Psoas muscle (tissue), 8 donors: ENCODE results near the gene HPD. TPM values are rescaled to one million over a fixed set of nuclear protein-coding genes. Genes with fewer than 3 reads are reported as not detected.

ENCODE experiments used
- ATAC-seq, 4 donors: fragments of 200-7000 bp; cut with Tn5 transposase; one replicate each; pipeline ENCODE4 v1.9.1; 2020; ENCODE audit warnings: moderate library complexity in 3 of 4, mild to moderate bottlenecking in 2 of 4
- DNase-seq, 2 donors: peaks; one replicate each; pipeline ENCODE4 v3.0.0-alpha.2; 2020
- H3K27ac ChIP-seq: fragments of 200-600 bp; one replicate; pipeline ENCODE4 v1.8.0; 2022
- H3K27me3 ChIP-seq, 3 donors: fragments of 200-600 bp in 1 of 3; one replicate each; pipeline versions ENCODE4 v1.6.1 to v1.8.0; 2013 to 2022; ENCODE audit warnings: low read length in 2 of 3, mild to moderate bottlenecking in 2 of 3, moderate library complexity in 1 of 3; ENCODE audit not compliant: insufficient read depth in 3 of 3
- H3K36me3 ChIP-seq, 2 donors: fragments of 200-600 bp in 1 of 2; one replicate each; pipeline versions ENCODE4 v1.6.1 to v1.8.0; 2013 to 2022; ENCODE audit warnings: low read depth in 1 of 2, mild to moderate bottlenecking in 1 of 2, moderate library complexity in 1 of 2; ENCODE audit not compliant: insufficient read depth in 1 of 2
- H3K4me1 ChIP-seq: fragments of 200-600 bp; one replicate; pipeline ENCODE4 v1.8.0; 2022
- H3K4me3 ChIP-seq: fragments of 200-600 bp; one replicate; pipeline ENCODE4 v1.8.0; 2022; ENCODE audit warnings: mild to moderate bottlenecking
- H3K9me3 ChIP-seq: fragments of 200-600 bp; one replicate; pipeline ENCODE4 v1.8.0; 2022
- WGBS, 3 donors: extraction: QIAGEN DNeasy Blood & Tissue Kit; methylation state at CpG; one replicate each; pipeline versions ENCODE4 v1.1.6 to v1.1.7; 2013; 5-methylcytosine and 5-hydroxymethylcytosine counted together
- intact Hi-C, 2 donors: fragments of 100-400 bp; cut with DNase I; formaldehyde crosslinking; loops; one replicate each; pipeline versions ENCODE4 v1.11.0 to v1.14.2; 2022
- polyA plus RNA-seq, 3 donors: library from polyadenylated mRNA; stranded (reverse); fragments of 200-250 nt; gene quantifications; one replicate each; pipeline ENCODE4 v1.2.3, GENCODE V29; 2013
- total RNA-seq, 4 donors: library from RNA; stranded (reverse); fragmentation: NEBNext Ultra II Directional in 2 of 4; extraction: Animal tissue kit (Norgen Biotek cat#: 25700) in 2 of 4; gene quantifications; one replicate each; pipeline versions ENCODE4 v1.2.1 to v1.2.4, GENCODE V29; 2021 to 2023
- TF ChIP-seq, protein P1 (sequence below): fragments of 200-600 bp; IDR thresholded peaks from one replicate; pipeline ENCODE4 v1.8.0; 2022; ENCODE audit warnings: antibody characterized with exemption
- donor health status: healthy with polysubstance abuse.
- donor health status: DM: no; HTN: no; CAD: no; lungs with moderate emphysema.
- donor health status: Bipolar disorder and iron deficiency.
- donor health status: healthy.
- donor health status: DM: yes; HTN: yes; CAD: no.
- donor health status: DM: no; HTN: no; CAD: no.
- donor health status: DM: no; HTN: no; CAD: no.
- donor health status: DM: yes; HTN: yes; CAD: no.

HPD gene
- total and polyA plus RNA-seq, 7 donors = 0.67 to 3.3 (median 1.6) TPM

DNA sequence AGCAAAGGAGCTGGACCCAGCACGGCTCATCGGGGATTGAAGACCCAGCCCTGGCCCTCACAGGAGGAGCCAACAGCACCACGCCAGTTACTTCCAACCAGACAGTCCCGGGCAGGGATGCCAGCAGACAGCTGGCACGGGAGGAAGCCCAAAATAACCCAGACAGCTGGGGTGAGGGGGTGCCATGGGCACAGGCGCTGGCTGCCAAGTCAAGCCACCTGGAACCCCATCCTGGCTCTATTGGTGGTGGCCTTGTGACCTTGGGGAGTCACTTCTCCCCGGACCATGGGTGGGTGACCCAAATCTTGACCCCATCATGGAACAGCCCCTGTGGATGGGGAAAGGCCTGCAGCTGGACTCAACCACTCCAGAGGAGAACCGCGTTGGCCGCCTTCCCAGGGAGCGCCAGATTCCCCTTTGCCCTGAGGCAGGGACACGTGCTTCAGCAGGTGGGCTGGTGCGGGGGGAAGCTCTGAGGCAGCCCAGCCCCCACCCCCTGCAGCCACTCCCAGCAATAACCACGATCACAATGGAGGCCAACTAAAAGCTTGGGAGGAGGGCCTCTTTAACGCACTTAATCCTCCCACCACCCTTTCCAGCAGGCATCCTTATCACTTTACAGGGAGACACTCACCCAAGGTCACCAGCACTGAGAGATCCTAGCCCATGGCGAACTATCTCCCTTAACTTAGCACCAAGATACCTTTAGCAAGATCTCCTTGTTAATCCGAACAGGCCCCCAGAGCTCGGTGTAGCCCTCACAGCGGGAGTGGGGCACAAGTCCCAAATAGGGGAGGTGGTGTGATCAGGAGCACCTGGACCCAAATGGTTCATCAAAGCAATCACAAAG, 60.5 kb downstream of the HPD start:
- H3K27ac ChIP-seq = peak overlapping the region; percentile 100
- H3K4me1 ChIP-seq = peaks cover 52% of the 10 kb centered on the region
- no peaks in the 10 kb centered on the region for H3K9me3 ChIP-seq
- peak overlapping the region; percentile 86 for H3K4me3 ChIP-seq
- ATAC-seq = peak; percentile 33 to 48 (median 48)
- 12 to 18% (median 12%) methylated on average over 19 of the region's 19 CpGs for WGBS, 3 donors
- H3K36me3 ChIP-seq = peaks cover 0 to 14% of the 10 kb centered on the region in 2 donors
- intact Hi-C loops = loop anchor here (5.0 kb wide), 1 partner anchor 89 kb away; the partner anchor contains the start of gene PSMD9 (in 2 of the 2)
- TF ChIP-seq, protein P1, sequence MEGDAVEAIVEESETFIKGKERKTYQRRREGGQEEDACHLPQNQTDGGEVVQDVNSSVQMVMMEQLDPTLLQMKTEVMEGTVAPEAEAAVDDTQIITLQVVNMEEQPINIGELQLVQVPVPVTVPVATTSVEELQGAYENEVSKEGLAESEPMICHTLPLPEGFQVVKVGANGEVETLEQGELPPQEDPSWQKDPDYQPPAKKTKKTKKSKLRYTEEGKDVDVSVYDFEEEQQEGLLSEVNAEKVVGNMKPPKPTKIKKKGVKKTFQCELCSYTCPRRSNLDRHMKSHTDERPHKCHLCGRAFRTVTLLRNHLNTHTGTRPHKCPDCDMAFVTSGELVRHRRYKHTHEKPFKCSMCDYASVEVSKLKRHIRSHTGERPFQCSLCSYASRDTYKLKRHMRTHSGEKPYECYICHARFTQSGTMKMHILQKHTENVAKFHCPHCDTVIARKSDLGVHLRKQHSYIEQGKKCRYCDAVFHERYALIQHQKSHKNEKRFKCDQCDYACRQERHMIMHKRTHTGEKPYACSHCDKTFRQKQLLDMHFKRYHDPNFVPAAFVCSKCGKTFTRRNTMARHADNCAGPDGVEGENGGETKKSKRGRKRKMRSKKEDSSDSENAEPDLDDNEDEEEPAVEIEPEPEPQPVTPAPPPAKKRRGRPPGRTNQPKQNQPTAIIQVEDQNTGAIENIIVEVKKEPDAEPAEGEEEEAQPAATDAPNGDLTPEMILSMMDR = no peak
- no peaks in the 10 kb centered on the region for H3K27me3 ChIP-seq
- DNase-seq = peak; percentile 81 to 92

DNA sequence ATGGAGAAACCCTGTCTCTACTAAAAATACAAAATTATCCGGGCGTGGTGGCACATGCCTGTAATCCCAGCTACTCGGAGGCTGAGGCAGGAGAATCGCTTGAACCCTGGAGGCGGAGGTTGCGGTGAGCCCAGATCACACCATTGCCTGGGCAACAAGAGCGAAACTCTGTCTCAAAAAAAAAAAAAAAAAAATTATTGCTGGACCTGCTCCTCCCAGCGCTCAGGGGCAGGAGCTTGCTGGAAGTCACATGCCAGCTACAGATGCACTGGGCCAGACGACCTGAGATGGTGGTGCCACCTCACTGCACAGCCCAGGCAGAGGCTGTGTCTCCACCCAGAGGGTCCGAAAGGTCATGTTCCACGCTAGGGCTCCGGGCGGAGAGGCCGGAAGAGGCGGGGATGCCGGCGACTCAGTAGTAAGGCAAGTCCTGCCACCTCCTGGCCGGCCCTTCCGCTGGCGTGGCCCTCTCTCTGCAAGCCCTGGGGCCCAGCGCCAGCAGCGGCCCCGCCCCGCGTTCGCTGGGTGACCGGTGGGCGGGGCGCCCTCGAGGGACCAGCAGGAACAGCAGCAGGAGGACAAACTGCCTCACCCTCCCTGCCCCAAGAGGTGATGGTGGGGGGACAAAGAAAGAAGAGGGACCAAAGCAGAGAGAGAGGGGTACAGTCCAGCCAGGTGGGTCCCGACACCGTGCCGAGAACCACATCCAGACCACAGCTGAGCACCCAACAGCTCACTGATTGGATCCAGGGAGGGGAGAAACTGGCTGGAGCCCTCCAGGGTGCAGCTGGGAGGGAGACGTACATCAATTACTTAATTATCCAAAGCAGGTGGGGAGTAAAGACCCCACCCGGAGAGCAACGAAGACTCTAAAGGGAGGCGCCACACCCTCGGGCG, 61.6 kb downstream of the HPD start:
- intact Hi-C loops = loop anchor here (5.0 kb wide), 1 partner anchor 90 kb away; the partner anchor contains the start of gene PSMD9 (in 2 of the 2)

DNA sequence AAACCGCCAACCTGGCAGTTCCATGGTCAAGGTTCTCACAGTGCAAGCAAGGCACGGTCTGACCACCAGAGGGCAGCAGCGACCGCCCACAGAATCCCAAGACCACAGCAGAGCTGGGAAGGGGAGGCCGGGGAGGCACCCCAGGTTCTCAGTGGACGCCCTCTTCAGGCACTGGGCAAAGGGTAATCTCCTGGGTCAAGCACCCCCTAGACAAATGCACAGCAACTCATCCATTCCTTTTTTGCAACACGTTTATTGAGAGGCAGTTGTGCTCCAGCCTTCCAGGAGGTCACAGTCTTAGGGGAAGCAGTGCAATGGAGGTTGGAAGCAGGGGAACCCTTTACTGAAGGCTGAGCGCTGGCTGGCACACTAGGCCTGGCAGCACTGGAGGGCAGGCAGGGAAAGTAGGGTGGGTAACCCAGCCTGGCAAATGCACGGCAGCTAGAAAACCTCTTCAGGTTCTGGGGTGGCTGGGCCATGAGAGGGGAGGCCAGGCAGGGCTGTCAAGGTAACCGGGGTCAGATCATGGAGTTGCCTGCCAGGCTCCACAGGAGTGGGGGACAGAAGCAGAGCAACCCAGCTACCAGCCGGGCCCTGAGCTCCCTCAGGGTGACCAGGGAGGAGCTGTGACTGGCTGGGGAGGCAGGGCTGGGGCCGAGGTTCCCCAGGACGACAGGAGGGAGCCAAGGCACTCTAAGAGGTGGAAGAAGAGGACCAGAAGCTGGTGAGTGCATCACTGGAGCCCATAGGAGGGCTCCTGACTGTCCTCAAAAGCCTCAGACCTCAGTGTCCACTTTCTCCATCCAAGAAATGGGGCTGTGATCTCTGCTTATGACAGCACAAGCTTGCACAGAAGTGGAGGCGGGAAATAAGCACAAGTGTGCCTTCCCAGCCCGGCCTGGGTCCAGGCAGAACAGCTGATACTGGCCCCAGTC, 63.4 kb downstream of the HPD start:
- ATAC-seq (peak; percentile 32 to 56 (median 40)), DNase-seq (peak; percentile 90 to 93)
- TF ChIP-seq, protein P1 = peak; percentile 97
- Histone ChIP-seq H3K27me3 (no peaks in the 10 kb centered on the region), H3K4me1 (peaks cover 52% of the 10 kb centered on the region), H3K9me3 (no peaks in the 10 kb centered on the region), H3K36me3 (peaks cover 0 to 14% of the 10 kb centered on the region in 2 donors), H3K27ac (peak overlapping the region; percentile 100), H3K4me3 (peak overlapping the region; percentile 86)
- 13 to 37% (median 18%) methylated on average over 13 to 15 of the region's 15 CpGs for WGBS, 3 donors
- intact Hi-C loops = loop anchor here (1.0 to 5.0 kb wide), 4 partner anchors 17 to 98 kb away; partner anchors contain the start of gene PSMD9 (in 2 of the 2)

More for the DNA sequence above, 61.6 kb downstream of the HPD start:
- Histone ChIP-seq H3K9me3 (no peaks in the 10 kb centered on the region), H3K27ac (peak overlapping the region; percentile 100), H3K27me3 (no peaks in the 10 kb centered on the region), H3K36me3 (peaks cover 0 to 14% of the 10 kb centered on the region in 2 donors), H3K4me1 (peaks cover 52% of the 10 kb centered on the region), H3K4me3 (peak overlapping the region; percentile 86)
- ATAC-seq = peak; percentile 42 to 59 (median 50)
- DNase-seq = peak; percentile 97 to 98
- TF ChIP-seq, protein P1 = peak; percentile 41
- 5 to 13% (median 7%) methylated on average over 29 to 39 of the region's 39 CpGs for whole genome bisulfite sequencing, 3 donors

DNA sequence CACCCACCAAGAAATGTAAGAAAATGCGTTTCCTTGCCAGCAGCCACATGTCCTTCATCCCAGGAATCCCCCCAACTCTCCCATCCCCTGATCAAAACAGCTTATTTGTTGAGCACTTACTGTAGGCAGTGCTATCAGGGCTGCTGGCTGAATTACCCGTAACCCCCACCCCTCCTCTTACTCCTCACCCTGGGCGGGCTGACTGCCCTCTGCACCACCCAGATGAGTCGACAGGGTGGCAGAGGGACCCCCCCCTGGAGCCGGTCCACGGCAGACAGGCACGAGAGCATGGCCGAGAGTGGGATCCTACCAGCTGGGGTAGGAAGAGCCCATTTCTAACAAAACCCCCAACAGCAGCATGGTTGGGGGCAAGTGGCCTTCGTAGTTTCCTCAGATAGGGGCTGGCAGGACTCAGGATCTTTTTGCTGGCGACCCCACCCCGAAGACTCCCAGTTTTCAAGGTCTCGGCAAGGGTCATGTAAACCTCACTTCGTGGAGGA, 64.1 kb downstream of the HPD start:
- Histone ChIP-seq H3K9me3 (no peaks in the 10 kb centered on the region), H3K27me3 (no peaks in the 10 kb centered on the region), H3K4me3 (peak overlapping the region; percentile 86), H3K27ac (peak overlapping the region; percentile 100), H3K36me3 (peaks cover 0 to 14% of the 10 kb centered on the region in 2 donors), H3K4me1 (peaks cover 52% of the 10 kb centered on the region)
- TF ChIP-seq, protein P1 = no peak
- intact Hi-C loops = loop anchor here (1.0 to 5.0 kb wide), 5 partner anchors 18 to 98 kb away; partner anchors contain the start of gene PSMD9 (in 2 of the 2)
- WGBS, 3 donors = 1 to 6% (median 1%) methylated on average over 13 of the region's 13 CpGs
- peak; percentile 47 to 72 for DNase-seq
- ATAC-seq = no peak
